Medulla oblongata (tissue), 1 donor: ENCODE measurements around the gene CNPY1.
A peak's percentile ranks its signal among the peaks of the same experiment; 100 is the strongest.
"Not testable (repeated sequence)": the region's sequence is repeated elsewhere in the genome, so short reads cannot be mapped to it uniquely, and the experiment has no call there.

Experiments
- DNase-seq: peaks from one replicate; pipeline ENCODE4 v3.0.0-alpha.2; 2015; ENCODE audit errors: extremely low spot score

The CNPY1 gene

GRCh38 chr7:155546449-155546848, at the start of gene CNPY1:
Gene CNPY1, minus strand, starts transcription at chr7:155546559. Its CDS starts 630 bp downstream, at chr7:155545929.
- DNase-seq: not testable (repeated sequence)

DNA sequence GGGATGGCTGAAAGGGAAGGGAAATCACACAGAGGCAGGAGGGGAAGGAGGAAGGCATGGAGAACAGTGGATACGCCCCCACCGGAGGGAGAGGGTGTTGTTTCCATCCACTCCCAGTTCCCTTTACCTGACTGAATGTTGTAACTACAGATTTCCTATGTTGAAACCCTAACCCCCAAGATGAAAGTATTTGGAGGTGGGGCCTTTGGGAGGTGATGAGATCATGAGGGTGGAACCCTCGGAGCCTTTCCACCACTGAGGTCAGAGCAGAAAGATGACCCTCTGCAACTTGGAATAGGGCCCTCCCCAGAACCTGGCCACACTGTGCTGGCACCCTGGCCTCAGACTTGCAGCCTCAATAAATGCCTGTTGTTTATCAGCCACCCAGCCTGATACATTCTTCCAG, 48.6 kb upstream of the CNPY1 start:
- no peak for DNase-seq

- no peak for DNase-seq
Measured at GRCh38 chr7:155594163-155594732, 47.9 kb upstream of the CNPY1 start.

GRCh38 chr7:155593461-155594162, 47.3 kb upstream of the CNPY1 start:
- DNase-seq: no peak

GRCh38 chr7:155591055-155591775, 44.9 kb upstream of the CNPY1 start:
- DNase-seq: no peak

- peak; percentile 27 for DNase-seq
Measured at GRCh38 chr7:155590215-155591018, 44.1 kb upstream of the CNPY1 start.

DNA sequence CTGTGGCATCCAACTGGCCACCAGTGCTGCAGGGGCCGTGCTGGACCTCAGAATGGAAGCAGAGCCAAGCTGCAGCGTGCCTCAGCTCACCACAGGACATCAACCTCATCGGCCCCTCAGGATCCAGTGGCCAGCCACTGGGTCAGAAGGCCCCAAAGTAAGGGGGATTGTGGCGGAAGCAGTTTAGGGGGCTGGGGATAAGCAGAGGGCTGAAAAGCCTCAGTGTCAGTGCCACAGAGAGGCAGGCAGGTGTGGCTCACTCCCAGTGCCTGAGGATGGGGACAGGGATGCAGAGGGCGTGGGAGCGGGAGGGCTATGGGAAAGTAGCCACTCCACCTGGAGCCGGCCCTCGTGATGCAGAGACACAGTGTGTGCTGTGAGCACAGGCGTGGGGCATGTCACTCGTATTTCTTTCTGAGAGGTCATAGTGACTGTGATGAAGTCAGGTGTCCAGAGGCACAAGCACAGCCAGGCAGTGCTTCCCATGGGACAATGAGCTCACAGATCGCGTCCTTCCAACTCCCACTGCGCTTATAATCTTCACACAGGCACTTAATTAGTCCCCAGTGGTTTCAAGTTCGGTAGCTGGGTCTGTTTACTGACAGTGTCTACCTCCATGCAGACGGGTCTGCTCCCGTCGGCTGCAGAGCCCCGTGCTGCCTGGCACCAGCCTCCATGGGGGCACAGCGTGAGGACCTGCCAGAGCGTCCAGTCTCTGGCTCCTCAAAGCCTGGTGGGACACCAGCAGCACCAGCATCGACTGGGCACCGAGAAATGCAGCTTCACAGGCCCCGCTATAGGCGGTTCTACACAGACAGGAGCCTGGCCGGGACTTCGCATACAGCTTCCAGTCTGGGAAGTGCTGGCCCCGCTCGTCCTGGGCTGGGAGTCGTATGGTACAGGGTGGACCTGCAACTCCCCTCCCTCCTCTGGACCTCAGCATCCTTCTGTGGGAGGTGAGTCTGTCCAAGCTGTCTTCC, 42.9 kb upstream of the CNPY1 start:
- no peak for DNase-seq

DNA sequence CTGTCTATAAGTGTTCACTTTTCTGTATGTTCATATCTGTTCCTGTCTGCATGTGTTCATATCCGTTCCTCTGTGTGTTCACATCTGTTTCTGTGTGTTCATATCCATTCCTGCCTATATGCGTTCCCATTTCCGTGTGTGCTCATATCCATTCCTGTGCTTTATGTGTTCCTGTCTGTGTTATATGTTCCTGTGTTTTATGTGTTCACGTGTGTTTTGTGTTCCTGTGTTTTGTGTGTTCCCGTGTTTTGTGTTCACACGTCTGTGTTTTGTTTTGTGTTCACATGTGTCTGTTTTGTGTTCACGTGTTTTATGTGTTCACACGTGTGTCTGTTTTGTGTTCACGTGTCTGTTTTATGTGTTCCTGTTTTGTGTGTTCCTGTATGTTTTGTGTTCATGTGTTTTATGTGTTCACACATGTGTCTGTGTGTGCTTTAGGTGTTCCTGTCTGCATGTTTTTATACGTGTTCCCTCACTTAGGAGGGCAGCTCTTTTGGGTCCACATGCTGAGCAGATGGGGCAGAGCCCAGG, 42.2 kb upstream of the CNPY1 start:
- DNase-seq: no peak

- no peak for DNase-seq
Measured at GRCh38 chr7:155587486-155587885, 41.1 kb upstream of the CNPY1 start.

DNA sequence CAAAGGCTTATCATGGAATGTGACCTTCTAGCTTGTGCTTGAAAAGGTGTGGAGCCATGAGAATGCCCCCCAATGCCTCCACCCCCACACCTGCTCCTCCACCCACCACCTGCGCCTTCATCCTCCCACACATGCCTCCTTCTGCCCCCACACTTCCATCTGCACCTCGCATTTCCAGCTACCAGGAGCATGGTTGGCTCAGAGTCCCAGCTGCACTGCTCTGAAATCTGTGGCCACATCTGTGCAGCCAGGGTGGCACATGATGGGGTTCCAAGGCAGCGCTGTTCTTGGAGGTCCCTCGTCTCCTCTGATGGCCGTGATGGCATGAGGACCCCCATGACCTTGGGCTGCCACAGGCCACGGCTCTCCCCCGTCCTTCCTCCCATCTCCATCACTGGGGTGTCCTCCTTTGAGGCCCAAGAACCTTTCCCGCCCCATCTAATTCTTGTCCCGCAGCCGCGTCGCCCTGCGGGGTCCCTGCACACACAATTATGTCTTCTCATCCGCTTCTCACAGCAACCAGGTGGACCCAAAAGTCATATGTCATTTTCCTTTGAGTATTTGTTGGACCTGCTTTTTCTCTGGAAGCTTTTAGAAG, 40.6 kb upstream of the CNPY1 start:
- no peak for DNase-seq

- no peak for DNase-seq
Measured at GRCh38 chr7:155585951-155586350, 39.6 kb upstream of the CNPY1 start.

- DNase-seq: no peak
Measured at GRCh38 chr7:155585532-155585895, 39.2 kb upstream of the CNPY1 start.

GRCh38 chr7:155584763-155585531, 38.6 kb upstream of the CNPY1 start:
- DNase-seq: no peak

DNA sequence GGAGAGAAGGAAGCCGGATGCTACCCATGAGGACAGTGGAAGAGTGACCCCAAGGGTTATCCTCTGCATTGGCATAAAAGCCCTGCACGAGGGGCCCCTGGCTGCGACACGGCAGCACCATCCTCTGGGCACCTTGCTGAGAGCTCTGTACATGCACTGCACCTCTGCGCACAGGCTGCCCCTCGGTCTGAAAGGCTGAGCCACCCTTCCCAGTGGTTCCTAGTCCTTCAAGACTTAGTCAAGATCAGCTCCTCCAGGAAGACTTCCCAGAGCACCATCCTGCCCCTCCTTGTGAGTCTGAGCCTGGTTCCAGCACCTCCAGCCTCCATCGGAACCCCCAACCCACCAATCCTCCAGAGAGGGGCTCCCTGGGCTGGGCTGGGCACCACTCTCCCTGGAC, 37.9 kb upstream of the CNPY1 start:
- no peak for DNase-seq

GRCh38 chr7:155583636-155584035, 37.3 kb upstream of the CNPY1 start:
- no peak for DNase-seq

- DNase-seq: no peak
Measured at GRCh38 chr7:155581954-155582353, 35.6 kb upstream of the CNPY1 start.

GRCh38 chr7:155581107-155581830, 34.9 kb upstream of the CNPY1 start:
- DNase-seq: no peak

DNA sequence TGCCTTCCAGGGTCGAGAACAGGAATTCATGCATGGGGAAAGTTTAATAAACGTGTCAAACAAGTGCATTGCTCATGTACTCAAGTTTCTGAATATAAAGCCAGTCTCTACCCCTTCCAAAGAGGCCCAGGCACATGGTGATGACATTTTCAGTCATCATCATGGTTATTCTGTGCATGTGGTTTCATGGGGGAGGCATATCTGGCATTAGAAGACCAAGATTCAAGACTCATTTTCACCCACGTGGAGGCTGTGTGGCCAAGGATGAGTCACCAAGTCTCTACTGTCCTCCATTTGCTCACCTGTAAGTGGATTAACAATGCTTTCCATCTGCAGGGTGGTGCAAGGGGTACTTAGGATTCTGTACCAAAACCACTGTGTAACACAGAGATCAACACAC, 34.0 kb upstream of the CNPY1 start:
- DNase-seq: no peak

GRCh38 chr7:155579565-155579964, 33.2 kb upstream of the CNPY1 start:
- no peak for DNase-seq
